Kidney epithelial cell (primary cell): ENCODE results near the gene TBCD. TPM values are rescaled to one million over a fixed set of nuclear protein-coding genes. Genes with fewer than 3 reads are reported as not detected.

Experiments used
- DNase-seq: peaks from one replicate; pipeline ENCODE4 v3.0.0-alpha.2; 2010; ENCODE audit warnings: low read depth
- H3K27me3 ChIP-seq: 2 replicates; pipeline ENCODE4 v1.6.0; 2011; ENCODE audit warnings: low read length; ENCODE audit not compliant: control insufficient read depth, insufficient read depth
- H3K36me3 ChIP-seq: 2 replicates; pipeline ENCODE4 v1.5.1; 2011; ENCODE audit warnings: low read length; ENCODE audit not compliant: control insufficient read depth, insufficient read depth
- H3K4me3 ChIP-seq: 2 replicates; pipeline ENCODE4 v1.5.1; 2011; ENCODE audit warnings: low read depth, mild to moderate bottlenecking, control low read depth, low read length
- total RNA-seq: library from RNA; depleted of rRNA; stranded (reverse); fragments of >200 nt; gene quantifications from 2 replicates; pipeline ENCODE4 v1.2.3, GENCODE V29; 2015
- TF ChIP-seq, protein P1 (sequence below): IDR thresholded peaks from 2 replicates; pipeline ENCODE4 v1.5.1; 2011; ENCODE audit warnings: mild to moderate bottlenecking, moderate library complexity, low read length, control low read depth, inconsistent platforms; ENCODE audit not compliant: insufficient read depth, poor library complexity, severe bottlenecking

TBCD gene
- total RNA-seq, 1 donor from 2014 or later = 69.6 TPM

DNA sequence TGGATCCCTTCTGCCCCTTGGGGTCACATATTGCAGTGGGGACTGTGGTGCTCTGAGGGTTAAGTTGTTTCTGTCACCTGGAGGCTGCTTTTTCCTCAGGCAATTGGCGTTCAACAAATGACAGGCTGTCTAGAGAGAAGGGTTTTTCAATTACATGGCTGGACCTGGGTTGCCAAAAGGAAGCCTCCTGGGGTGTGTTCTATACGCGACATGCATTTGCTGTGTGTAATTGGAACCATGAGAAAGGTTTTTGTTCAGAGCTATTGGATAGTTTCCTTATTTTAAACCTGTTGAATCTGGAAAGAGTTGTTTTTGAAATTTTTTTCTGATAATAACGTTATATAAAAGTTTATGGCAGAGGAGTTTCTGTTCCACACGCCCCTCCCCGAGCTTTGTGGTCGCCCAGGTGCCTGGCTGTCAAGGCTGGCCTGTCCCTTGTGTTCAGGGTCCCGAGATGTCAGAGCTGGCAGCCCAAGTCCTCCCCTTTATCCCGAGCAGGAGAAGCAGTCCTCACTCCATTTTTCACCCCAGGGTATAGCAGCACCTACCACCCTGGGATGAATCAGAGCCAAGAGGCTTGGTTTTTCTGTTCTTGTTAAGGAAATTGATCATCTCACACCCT, 114.0 kb downstream of the TBCD start:
- DNase-seq = no peak
- H3K4me3 ChIP-seq = no peak overlapping the region
- H3K36me3 ChIP-seq = no peaks in the 10 kb centered on the region
- TF ChIP-seq, protein P1, sequence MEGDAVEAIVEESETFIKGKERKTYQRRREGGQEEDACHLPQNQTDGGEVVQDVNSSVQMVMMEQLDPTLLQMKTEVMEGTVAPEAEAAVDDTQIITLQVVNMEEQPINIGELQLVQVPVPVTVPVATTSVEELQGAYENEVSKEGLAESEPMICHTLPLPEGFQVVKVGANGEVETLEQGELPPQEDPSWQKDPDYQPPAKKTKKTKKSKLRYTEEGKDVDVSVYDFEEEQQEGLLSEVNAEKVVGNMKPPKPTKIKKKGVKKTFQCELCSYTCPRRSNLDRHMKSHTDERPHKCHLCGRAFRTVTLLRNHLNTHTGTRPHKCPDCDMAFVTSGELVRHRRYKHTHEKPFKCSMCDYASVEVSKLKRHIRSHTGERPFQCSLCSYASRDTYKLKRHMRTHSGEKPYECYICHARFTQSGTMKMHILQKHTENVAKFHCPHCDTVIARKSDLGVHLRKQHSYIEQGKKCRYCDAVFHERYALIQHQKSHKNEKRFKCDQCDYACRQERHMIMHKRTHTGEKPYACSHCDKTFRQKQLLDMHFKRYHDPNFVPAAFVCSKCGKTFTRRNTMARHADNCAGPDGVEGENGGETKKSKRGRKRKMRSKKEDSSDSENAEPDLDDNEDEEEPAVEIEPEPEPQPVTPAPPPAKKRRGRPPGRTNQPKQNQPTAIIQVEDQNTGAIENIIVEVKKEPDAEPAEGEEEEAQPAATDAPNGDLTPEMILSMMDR = no peak
- no peaks in the 10 kb centered on the region for H3K27me3 ChIP-seq

DNA sequence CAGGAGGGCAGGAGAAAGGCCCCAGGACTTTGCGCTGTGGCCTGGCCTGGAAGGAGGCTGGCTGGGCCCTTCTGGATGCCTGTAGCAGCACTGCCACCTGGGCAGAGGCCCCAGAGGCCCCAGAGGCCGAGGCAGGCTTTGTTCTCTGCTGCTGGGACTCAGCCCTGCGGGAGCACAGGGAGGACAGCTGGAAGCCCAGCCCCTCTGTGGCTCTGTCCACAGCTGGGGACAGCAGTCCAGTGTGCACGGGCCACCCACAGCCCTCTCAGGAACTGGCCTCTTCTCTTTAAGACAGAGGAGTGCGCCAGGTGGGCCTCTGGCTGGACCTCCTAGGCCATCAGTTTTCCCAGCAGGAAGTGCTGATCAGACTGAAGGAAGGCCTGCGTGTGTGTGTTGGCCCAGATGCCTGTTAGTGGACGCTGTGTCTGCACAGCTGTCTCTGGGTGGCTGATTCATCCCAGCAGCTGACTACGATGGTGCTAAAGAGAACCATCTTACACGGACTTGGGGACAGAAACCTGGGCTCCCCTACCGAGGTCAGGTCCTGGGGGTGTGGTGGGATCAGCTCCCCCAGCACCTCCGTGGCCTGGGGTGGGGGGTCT, 114.8 kb downstream of the TBCD start:
- TF ChIP-seq, protein P1 = no peak
- no peak for DNase-seq
- no peaks in the 10 kb centered on the region for H3K36me3 ChIP-seq
- no peaks in the 10 kb centered on the region for H3K27me3 ChIP-seq
- H3K4me3 ChIP-seq = no peak overlapping the region

DNA sequence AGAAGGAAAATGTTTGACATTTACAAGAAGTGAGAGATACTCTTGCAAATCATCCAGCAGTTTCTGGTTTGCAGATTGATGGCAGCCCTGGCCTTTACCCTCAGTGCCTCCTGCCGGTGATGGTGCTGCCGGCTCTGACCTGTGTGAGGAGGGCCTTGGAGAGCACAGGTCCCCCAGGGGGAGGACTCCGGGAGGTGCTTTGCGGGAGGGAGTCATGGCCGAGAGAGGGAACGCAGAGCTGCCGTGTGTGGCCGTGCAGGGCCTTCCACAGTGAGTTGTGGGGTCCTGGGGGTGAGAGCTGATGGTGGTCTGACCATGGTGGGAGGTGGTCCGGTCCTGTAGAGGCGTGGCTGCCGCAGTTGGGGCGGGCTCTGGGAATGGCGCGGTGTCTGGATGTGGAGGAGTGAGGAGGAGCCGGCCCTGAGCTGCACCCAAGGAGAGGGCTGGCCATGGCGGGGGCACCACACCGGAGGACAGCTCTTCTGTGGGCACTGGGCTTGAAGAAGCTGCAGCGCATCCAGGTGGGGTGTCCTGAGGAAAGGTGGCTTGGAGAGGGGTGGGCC, 116.0 kb downstream of the TBCD start:
- TF ChIP-seq, protein P1 = no peak
- DNase-seq = no peak
- H3K4me3 ChIP-seq = no peak overlapping the region
- no peaks in the 10 kb centered on the region for H3K36me3 ChIP-seq
- H3K27me3 ChIP-seq = no peaks in the 10 kb centered on the region

DNA sequence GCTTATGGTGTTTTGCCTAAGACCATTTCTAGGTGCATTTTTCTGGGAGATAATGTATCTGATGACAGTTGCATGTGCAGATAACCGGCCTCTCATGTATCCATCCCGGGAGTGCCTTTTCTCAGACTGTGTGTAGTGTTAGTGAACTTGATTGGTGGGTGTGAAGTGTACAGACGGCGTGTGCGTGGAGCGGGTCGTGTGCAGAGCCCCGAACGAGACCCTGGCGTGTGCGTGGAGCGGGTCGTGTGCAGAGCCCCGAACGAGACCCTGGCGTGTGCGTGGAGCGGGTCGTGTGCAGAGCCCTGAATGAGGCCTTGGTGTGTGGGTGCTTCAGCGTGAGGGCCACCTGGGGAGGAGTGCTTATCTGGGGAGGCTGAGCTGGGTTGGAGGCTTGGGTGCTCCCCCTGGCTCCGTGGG, 116.9 kb downstream of the TBCD start:
- TF ChIP-seq, protein P1 = no peak
- Histone ChIP-seq H3K4me3 (no peak overlapping the region), H3K36me3 (no peaks in the 10 kb centered on the region), H3K27me3 (no peaks in the 10 kb centered on the region)
- DNase-seq = no peak

DNA sequence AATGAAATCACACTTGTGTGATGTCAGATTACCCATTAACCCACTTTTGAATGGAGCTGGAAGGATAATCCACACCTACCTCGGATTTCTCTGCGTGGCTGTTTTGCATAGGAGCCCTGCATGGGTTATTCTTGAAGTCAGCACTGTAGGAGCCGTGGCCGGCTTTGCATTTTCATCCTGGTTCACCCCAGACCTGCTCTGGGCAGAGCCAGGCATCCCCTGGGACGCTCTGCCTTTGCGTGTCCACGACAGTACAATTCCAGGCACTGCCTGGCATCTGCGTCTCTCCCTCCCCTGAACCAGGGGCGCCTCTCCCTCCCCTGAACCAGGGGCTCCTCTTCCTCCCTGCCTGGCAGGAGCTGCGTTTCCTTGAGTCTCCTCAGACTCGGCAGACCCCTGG, 117.7 kb downstream of the TBCD start:
- Histone ChIP-seq H3K36me3 (no peaks in the 10 kb centered on the region), H3K4me3 (no peak overlapping the region), H3K27me3 (no peaks in the 10 kb centered on the region)
- DNase-seq = no peak
- TF ChIP-seq, protein P1 = no peak
